Hematopoietic multipotent progenitor cell (in vitro differentiated cells): ENCODE measurements around the gene POLR2A. TPM values are rescaled to one million over a fixed set of nuclear protein-coding genes. Genes with fewer than 3 reads are reported as not detected.
A peak's percentile ranks its signal among the peaks of the same experiment; 100 is the strongest.

Source experiments
- DNase-seq, 3 donors: peaks; one replicate each; pipeline ENCODE4 v3.0.0-alpha.2; 2011 to 2015; ENCODE audit warnings: low read depth in 2 of 3, low spot score in 2 of 3
- total RNA-seq: library from RNA; depleted of rRNA; stranded (reverse); fragments of >200 nt; gene quantifications from one replicate; pipeline ENCODE4 v1.2.3, GENCODE V29; 2012

POLR2A gene
- 234 TPM for total RNA-seq

DNA sequence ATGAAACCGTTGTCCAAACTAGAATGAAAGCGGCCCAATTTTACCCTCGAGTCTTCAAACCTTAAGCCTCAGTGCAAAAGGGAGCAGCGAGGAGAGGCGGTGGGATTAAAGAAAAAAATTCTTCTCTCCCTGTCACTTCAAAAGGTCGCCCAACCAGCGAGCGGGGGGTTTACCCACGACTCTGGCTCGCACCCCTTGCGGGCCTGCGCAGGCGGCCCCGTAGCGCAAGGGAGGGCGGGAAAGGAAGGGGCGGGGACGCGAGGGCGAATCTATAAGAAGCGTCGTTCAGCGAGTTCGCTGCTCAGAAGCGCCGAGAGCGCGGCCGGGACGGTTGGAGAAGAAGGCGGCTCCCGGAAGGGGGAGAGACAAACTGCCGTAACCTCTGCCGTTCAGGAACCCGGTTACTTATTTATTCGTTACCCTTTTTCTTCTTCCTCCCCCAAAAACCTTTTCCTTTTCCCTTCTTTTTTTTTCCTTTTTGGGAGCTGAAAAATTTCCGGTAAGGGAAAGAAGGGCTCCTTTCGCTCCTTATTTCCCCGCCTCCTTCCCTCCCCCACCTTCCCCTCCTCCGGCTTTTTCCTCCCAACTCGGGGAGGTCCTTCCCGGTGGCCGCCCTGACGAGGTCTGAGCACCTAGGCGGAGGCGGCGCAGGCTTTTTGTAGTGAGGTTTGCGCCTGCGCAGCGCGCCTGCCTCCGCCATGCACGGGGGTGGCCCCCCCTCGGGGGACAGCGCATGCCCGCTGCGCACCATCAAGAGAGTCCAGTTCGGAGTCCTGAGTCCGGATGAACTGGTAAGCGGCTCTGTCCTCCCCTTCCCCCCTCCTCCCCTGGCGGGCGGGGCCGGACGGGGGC, at the start of gene POLR2A:
Gene POLR2A, plus strand, starts transcription at position 300 of the 852 bp plus-strand sequence.
- DNase-seq, result peak; percentile 98 to 100 (median 98)

- DNase-seq, result peak in 2 of 3 donors; percentile 75 to 77
Measured at GRCh38 chr17:7435676-7436555, 48.2 kb upstream of the POLR2A start.

- peak; percentile 71 to 85 (median 85) for DNase-seq
Measured at GRCh38 chr17:7436556-7437368, 47.4 kb upstream of the POLR2A start.

GRCh38 chr17:7437369-7437863, 46.8 kb upstream of the POLR2A start:
- DNase-seq, result no peak

DNA sequence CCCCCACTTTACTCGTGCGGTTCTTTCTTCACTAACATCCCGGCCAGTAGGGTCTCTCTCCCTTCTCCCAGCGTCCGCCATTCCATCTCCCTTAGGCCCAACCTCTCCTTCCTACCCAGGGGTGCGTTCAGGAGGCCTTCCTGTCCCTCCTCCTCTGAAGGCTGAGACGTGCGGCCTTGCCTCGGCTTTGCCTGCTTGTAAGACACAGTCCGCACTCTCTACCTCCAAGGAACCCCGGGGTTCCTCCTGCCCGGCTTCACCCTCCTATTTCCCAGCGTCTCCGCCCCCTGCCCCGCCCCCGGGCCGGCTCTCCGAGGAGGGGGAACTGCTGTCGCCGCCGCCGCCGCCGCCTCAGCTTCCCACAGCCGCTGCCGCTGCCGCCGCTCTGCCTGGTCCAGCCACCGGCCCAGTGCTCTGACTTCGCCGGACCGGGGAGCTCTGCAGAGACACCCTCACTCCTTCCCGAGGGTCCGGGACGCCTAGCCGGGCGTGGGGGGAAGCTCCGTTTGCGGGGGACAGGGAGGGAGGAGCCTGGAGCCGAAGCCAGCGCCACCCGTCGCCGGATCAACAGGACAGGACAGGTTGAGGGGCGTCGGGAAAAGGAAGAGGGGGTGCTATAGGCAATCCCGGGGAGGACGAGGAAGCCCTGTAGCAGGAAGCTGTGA, 46.1 kb upstream of the POLR2A start:
- DNase-seq, result peak in 2 of 3 donors; percentile 57 to 61

- DNase-seq, result no peak
Measured at GRCh38 chr17:7438656-7439460, 45.3 kb upstream of the POLR2A start.

DNA sequence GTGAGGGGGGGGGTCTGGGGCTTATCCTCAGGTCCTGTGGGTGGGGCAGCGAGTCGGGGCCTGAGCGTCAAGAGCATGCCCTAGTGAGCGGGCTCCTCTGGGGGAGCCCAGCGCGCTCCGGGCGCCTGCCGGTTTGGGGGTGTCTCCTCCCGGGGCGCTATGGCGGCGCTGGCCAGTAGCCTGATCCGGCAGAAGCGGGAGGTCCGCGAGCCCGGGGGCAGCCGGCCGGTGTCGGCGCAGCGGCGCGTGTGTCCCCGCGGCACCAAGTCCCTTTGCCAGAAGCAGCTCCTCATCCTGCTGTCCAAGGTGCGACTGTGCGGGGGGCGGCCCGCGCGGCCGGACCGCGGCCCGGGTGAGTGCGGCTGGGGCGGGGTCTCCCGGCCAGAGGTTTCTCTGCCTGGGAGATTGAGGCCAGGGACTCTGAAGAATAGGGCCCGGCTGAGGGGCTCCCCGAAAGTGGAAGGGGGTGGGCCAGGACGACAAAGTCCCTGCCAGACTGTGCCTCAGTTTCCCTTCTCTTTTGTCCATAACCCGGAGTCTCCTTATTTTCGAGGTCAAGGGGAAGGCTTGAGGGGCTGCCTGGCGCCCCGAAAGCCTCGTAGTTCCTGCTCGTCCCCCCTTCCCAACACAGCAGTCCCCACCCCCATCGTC, 44.6 kb upstream of the POLR2A start, which contains the start of gene FGF11:
Gene FGF11, plus strand, starts transcription at position 51 of the 651 bp plus-strand sequence. Its CDS starts 109 bp downstream, at position 160.
- DNase-seq, result no peak

GRCh38 chr17:7440113-7440833, 43.9 kb upstream of the POLR2A start:
- peak in 2 of 3 donors; percentile 41 to 48 for DNase-seq

- DNase-seq, result peak in 2 of 3 donors; percentile 60 to 70
Measured at GRCh38 chr17:7440834-7441195, 43.4 kb upstream of the POLR2A start.

DNA sequence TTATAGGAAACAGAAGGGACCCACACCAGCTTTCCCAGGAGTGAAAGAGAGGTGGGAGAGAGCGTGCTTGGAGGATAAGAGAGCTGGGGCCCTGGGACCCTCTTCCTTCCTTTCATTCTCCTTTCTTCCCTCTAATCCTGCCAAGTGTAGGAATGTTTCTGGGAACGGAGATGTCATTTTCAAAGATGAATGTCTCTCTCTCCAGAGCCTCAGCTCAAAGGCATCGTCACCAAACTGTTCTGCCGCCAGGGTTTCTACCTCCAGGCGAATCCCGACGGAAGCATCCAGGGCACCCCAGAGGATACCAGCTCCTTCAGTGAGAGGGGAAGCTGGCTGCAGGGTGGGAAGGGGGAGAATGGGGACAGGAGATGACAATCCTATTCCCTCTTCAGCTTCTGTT, 42.9 kb upstream of the POLR2A start:
- DNase-seq, result no peak

GRCh38 chr17:7442142-7442541, 42.0 kb upstream of the POLR2A start:
- DNase-seq, result no peak

- no peak for DNase-seq
Measured at GRCh38 chr17:7443499-7444485, 40.4 kb upstream of the POLR2A start.

- DNase-seq, result peak in 2 of 3 donors; percentile 36 to 44
Measured at GRCh38 chr17:7444682-7445618, 39.2 kb upstream of the POLR2A start, which contains the start of gene CHRNB1. Gene CHRNB1, plus strand, starts transcription at chr17:7445061. Its CDS starts 67 bp downstream, at chr17:7445128.

- peak in 1 of 3 donors; percentile 31 for DNase-seq
Measured at GRCh38 chr17:7445619-7445968, 38.6 kb upstream of the POLR2A start.

- DNase-seq, result no peak
Measured at GRCh38 chr17:7448461-7448860, 35.7 kb upstream of the POLR2A start.
